HepG2 (cell line): ENCODE results near the gene ETV2. TPM values are rescaled to one million over a fixed set of nuclear protein-coding genes. Genes with fewer than 3 reads are reported as not detected.

Experiments used
- ETV6 ChIP-seq: sonication (generic); formaldehyde crosslinking; conservative IDR thresholded peaks from 2 replicates; pipeline ENCODE4 v1.4.0; 2020; ENCODE audit warnings: missing genetic modification reagents
- GPBP1L1 ChIP-seq: sonication (generic); formaldehyde crosslinking; IDR thresholded peaks from 2 replicates; pipeline ENCODE4 v1.5.0; 2020; ENCODE audit warnings: mild to moderate bottlenecking, missing genetic modification reagents
- HOMEZ ChIP-seq: IDR thresholded peaks from 2 replicates; pipeline ENCODE4 v1.6.1; 2016; ENCODE audit warnings: low read depth
- HOXA5 ChIP-seq: sonication (generic); formaldehyde crosslinking; IDR thresholded peaks from 2 replicates; pipeline ENCODE4 v1.4.0; 2020; ENCODE audit warnings: missing genetic modification reagents
- JUND ChIP-seq: sonication (generic); formaldehyde crosslinking; IDR thresholded peaks from 2 replicates; pipeline ENCODE4 v1.8.0; 2022; ENCODE audit warnings: mild to moderate bottlenecking, missing genetic modification reagents
- KDM4B ChIP-seq: sonication (generic); formaldehyde crosslinking; IDR thresholded peaks from 2 replicates; pipeline ENCODE4 v1.4.0; 2020; ENCODE audit warnings: missing genetic modification reagents
- KDM5A ChIP-seq: fragments of 200-600 bp; sonication (generic); IDR thresholded peaks from 2 replicates; pipeline ENCODE4 v1.7.0; 2018; ENCODE audit warnings: antibody characterized with exemption, mild to moderate bottlenecking, low read length, borderline replicate concordance
- MAFK ChIP-seq, 2 experiments: IDR thresholded peaks in 1 of 2; conservative IDR thresholded peaks in 1 of 2; 2 replicates each; pipeline ENCODE4 v1.6.1; 2011; ENCODE audit warnings: improper control_type of control experiment in 2 of 2, low read length in 2 of 2
- MXD4 ChIP-seq: IDR thresholded peaks from 2 replicates; pipeline ENCODE4 v1.6.1; 2016; ENCODE audit warnings: mild to moderate bottlenecking, missing biosample characterization, missing genetic modification reagents
- NFRKB ChIP-seq: fragments of 450-650 bp; IDR thresholded peaks from 2 replicates; pipeline ENCODE4 v1.6.1; 2017
- PAX8 ChIP-seq: sonication (generic); formaldehyde crosslinking; IDR thresholded peaks from 2 replicates; pipeline ENCODE4 v1.8.0; 2022; ENCODE audit warnings: mild to moderate bottlenecking, missing genetic modification reagents, borderline replicate concordance
- RARA ChIP-seq: IDR thresholded peaks from 2 replicates; pipeline ENCODE4 v1.6.1; 2016; ENCODE audit warnings: missing genetic modification reagents, missing compliant biosample characterization
- TCF7 ChIP-seq: sonication (generic); IDR thresholded peaks from 2 replicates; pipeline ENCODE4 v1.6.1; 2016; ENCODE audit warnings: antibody characterized with exemption, low read depth
- USF2 ChIP-seq, 2 experiments: sonication (generic) in 1 of 2; formaldehyde crosslinking in 1 of 2; IDR thresholded peaks; 2 replicates each; pipeline versions ENCODE4 v1.5.1 to v1.6.1; 2011 to 2020; ENCODE audit warnings: borderline replicate concordance in 1 of 2, low read depth in 1 of 2, low read length in 1 of 2, mild to moderate bottlenecking in 1 of 2, missing genetic modification reagents in 1 of 2, moderate library complexity in 1 of 2
- YEATS2 ChIP-seq: sonication (generic); formaldehyde crosslinking; IDR thresholded peaks from 2 replicates; pipeline ENCODE4 v1.4.0; 2020; ENCODE audit warnings: missing genetic modification reagents, borderline replicate concordance
- ZC3H13 ChIP-seq: sonication (generic); formaldehyde crosslinking; IDR thresholded peaks from 2 replicates; pipeline ENCODE4 v1.8.1; 2023; ENCODE audit warnings: mild to moderate bottlenecking, missing genetic modification reagents, moderate library complexity
- ZNF138 ChIP-seq: sonication (generic); formaldehyde crosslinking; IDR thresholded peaks from 2 replicates; pipeline ENCODE4 v1.5.0; 2020; ENCODE audit warnings: mild to moderate bottlenecking, low read depth, missing genetic modification reagents
- ZNF282 ChIP-seq: fragments of 450-650 bp; IDR thresholded peaks from 2 replicates; pipeline ENCODE4 v1.6.1; 2018; ENCODE audit not compliant: partially characterized antibody
- polyA plus RNA-seq, 8 experiments: library from polyadenylated mRNA; depleted of rRNA in 3 of 8; stranded (reverse) in 7 of 8; unstranded in 1 of 8; fragments of >200 nt; fragmentation: Illumina TruSeq in 4 of 8; extraction: Trizol in 4 of 8; gene quantifications; 2 replicates each; pipeline versions ENCODE4 v1.2.1 to v1.2.3, GENCODE V29; 2011 to 2016; ENCODE audit warnings: low read depth in 4 of 8, missing spikeins in 1 of 8, mixed read lengths in 1 of 8; ENCODE audit not compliant: insufficient read depth in 1 of 8
- total RNA-seq, 5 experiments: library from RNA; depleted of rRNA; stranded (reverse); fragments of >200 nt; fragmentation: Illumina TruSeq; extraction: Trizol; gene quantifications; 2 replicates each; pipeline ENCODE4 v1.2.3, GENCODE V29; 2016; ENCODE audit warnings: low read depth in 1 of 5
- TF ChIP-seq, protein P1 (sequence below): sonication (generic); formaldehyde crosslinking; IDR thresholded peaks from 2 replicates; pipeline ENCODE4 v1.8.0; 2022; ENCODE audit warnings: mild to moderate bottlenecking, missing genetic modification reagents, moderate library complexity
- TF ChIP-seq, protein P2 (sequence below): sonication (generic); formaldehyde crosslinking; IDR thresholded peaks from 2 replicates; pipeline ENCODE4 v1.8.1; 2023; ENCODE audit warnings: missing genetic modification reagents, inconsistent platforms, borderline replicate concordance

ETV2 gene
- total and polyA plus RNA-seq, 2 of the 13 experiments (the other 11 are each of a cell fraction or from before 2014, with no cell fraction given), result 0.07 to 0.20 TPM

- TF ChIP-seq GPBP1L1 (no peak), HOXA5 (CRISPR knock-in tag) (peak; percentile 66), MAFK (conservative IDR thresholded peaks at IDR 0.05 in 1 of 2, IDR thresholded peaks at IDR 0.05 in 1 of 2; ENCODE audit: low read length in 2 of 2) (peak in 1 of 2 experiments; percentile 56; a peak in 1 of 4 replicates), RARA (no peak), MXD4 (CRISPR knock-in tag) (peak; percentile 63; the same call in 1 of the 2 replicates), KDM4B (CRISPR knock-in tag) (peak; percentile 91), ZNF138 (no peak), ZNF282 (no peak), USF2 (IDR thresholded peaks at IDR 0.05; ENCODE audit: low read depth, low read length) (0 out of 2 replicates have a peak, but pooled peaks have one; percentile 1), USF2 (CRISPR knock-in tag; IDR thresholded peaks at IDR 0.05; ENCODE audit: borderline replicate concordance) (no peak), NFRKB (no peak), PAX8 (CRISPR knock-in tag) (no peak), JUND (CRISPR knock-in tag) (peak; percentile 65; the same call in 1 of the 2 replicates), KDM5A (peak; percentile 100), ETV6 (CRISPR knock-in tag) (peak; percentile 64; the same call in 1 of the 2 replicates), TCF7 (no peak), YEATS2 (peak; percentile 96), HOMEZ (CRISPR knock-in tag) (peak; percentile 73; the same call in 1 of the 2 replicates), ZC3H13 (CRISPR knock-in tag) (0 out of 2 replicates have a peak, but pooled peaks have one; percentile 61)
- TF ChIP-seq, protein P1, sequence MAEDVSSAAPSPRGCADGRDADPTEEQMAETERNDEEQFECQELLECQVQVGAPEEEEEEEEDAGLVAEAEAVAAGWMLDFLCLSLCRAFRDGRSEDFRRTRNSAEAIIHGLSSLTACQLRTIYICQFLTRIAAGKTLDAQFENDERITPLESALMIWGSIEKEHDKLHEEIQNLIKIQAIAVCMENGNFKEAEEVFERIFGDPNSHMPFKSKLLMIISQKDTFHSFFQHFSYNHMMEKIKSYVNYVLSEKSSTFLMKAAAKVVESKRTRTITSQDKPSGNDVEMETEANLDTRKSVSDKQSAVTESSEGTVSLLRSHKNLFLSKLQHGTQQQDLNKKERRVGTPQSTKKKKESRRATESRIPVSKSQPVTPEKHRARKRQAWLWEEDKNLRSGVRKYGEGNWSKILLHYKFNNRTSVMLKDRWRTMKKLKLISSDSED (CRISPR knock-in tag), result no peak
- TF ChIP-seq, protein P2, sequence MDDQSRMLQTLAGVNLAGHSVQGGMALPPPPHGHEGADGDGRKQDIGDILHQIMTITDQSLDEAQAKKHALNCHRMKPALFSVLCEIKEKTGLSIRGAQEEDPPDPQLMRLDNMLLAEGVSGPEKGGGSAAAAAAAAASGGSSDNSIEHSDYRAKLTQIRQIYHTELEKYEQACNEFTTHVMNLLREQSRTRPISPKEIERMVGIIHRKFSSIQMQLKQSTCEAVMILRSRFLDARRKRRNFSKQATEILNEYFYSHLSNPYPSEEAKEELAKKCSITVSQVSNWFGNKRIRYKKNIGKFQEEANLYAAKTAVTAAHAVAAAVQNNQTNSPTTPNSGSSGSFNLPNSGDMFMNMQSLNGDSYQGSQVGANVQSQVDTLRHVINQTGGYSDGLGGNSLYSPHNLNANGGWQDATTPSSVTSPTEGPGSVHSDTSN (CRISPR knock-in tag), result 0 out of 2 replicates have a peak, but pooled peaks have one; percentile 33
Observed at GRCh38 chr19:35628565-35629331, 12.8 kb upstream of the ETV2 start, which contains the start of gene RBM42 (continued).
